HG03439 (cell line): ENCODE measurements around the gene ENG.
"Not testable (repeated sequence)": the region's sequence is repeated elsewhere in the genome, so short reads cannot be mapped to it uniquely, and the experiment has no call there.

Experiments used
- ATAC-seq: cut with Tn5 transposase; IDR thresholded peaks from one replicate; pipeline ENCODE4 v1.9.1; 2021; ENCODE audit warnings: mild to moderate bottlenecking, moderate library complexity; ENCODE audit not compliant: unreplicated experiment

The ENG gene

GRCh38 chr9:127796225-127796813 is 58.1 kb downstream of the ENG start:
- no peak for ATAC-seq

- ATAC-seq, result no peak
Measured at GRCh38 chr9:127794001-127794791, 60.3 kb downstream of the ENG start.

- no peak for ATAC-seq
Measured at GRCh38 chr9:127793093-127793708, 61.3 kb downstream of the ENG start.

- no peak for ATAC-seq
Measured at GRCh38 chr9:127792417-127793031, 61.9 kb downstream of the ENG start.

- no peak for ATAC-seq
Measured at GRCh38 chr9:127791085-127791484, 63.4 kb downstream of the ENG start.

- ATAC-seq, result no peak
Measured at GRCh38 chr9:127790094-127790855, 64.2 kb downstream of the ENG start.

GRCh38 chr9:127789179-127789578 is 65.3 kb downstream of the ENG start:
- no peak for ATAC-seq

GRCh38 chr9:127788337-127789011 is 66.0 kb downstream of the ENG start:
- no peak for ATAC-seq

GRCh38 chr9:127786773-127787104 is 67.7 kb downstream of the ENG start:
- no peak for ATAC-seq

GRCh38 chr9:127785933-127786772 is 68.3 kb downstream of the ENG start, which contains the start of gene CDK9:
Gene CDK9 (plus strand): TSS chr9:127786034. CDS start chr9:127786149, 115 bp downstream.
- ATAC-seq, result peak; percentile 64

GRCh38 chr9:127785023-127785932 is 69.2 kb downstream of the ENG start:
- peak; percentile 49 for ATAC-seq

- no peak for ATAC-seq
Measured at GRCh38 chr9:127783111-127784008, 71.1 kb downstream of the ENG start.

- no peak for ATAC-seq
Measured at GRCh38 chr9:127781806-127782205, 72.7 kb downstream of the ENG start.

- ATAC-seq, result not testable (repeated sequence)
Measured at GRCh38 chr9:127780909-127781308, 73.5 kb downstream of the ENG start.

- no peak for ATAC-seq
Measured at GRCh38 chr9:127780126-127780885, 74.2 kb downstream of the ENG start.

GRCh38 chr9:127779136-127779981 is 75.1 kb downstream of the ENG start:
- peak; percentile 36 for ATAC-seq
